Neural cell (in vitro differentiated cells): ENCODE data around the gene WIZ.

Experiments
- CTCF ChIP-seq: fragments of 450-650 bp; IDR thresholded peaks from 2 replicates; pipeline ENCODE4 v1.5.1; 2014; ENCODE audit warnings: antibody characterized with exemption, mild to moderate bottlenecking, moderate library complexity; ENCODE audit not compliant: poor library complexity, severe bottlenecking
- EP300 ChIP-seq: fragments of 450-650 bp; conservative IDR thresholded peaks from 2 replicates; pipeline ENCODE4 v1.6.1; 2014; ENCODE audit warnings: antibody characterized with exemption, mild to moderate bottlenecking, moderate library complexity; ENCODE audit not compliant: poor library complexity, severe bottlenecking
- MXI1 ChIP-seq: fragments of 450-650 bp; conservative IDR thresholded peaks from 2 replicates; pipeline ENCODE4 v1.6.1; 2014; ENCODE audit warnings: antibody characterized with exemption, mild to moderate bottlenecking; ENCODE audit not compliant: poor library complexity, severe bottlenecking
- RAD21 ChIP-seq: fragments of 450-650 bp; conservative IDR thresholded peaks from 2 replicates; pipeline ENCODE4 v1.6.1; 2014; ENCODE audit warnings: antibody characterized with exemption, mild to moderate bottlenecking, moderate library complexity

GRCh38 chr19:15436826-15437110, 13.0 kb downstream of the WIZ start:
- TF ChIP-seq CTCF (no peak), RAD21 (no peak), MXI1 (no peak), EP300 (no peak)
